Stimulated activated CD4-positive, alpha-beta T cell treated with anti-CD3 and anti-CD28 coated beads, Interleukin-12 subunit alpha, Interleukin-12 subunit beta, amount 100 ng/mL, for 4 hours (primary cell): ENCODE results near the gene PEX14.
"Not testable (repeated sequence)": the region's sequence is repeated elsewhere in the genome, so short reads cannot be mapped to it uniquely, and the experiment has no call there.

Experiments used
- DNase-seq: peaks from one replicate; pipeline ENCODE4 v3.0.0-alpha.2; 2020

PEX14 gene

GRCh38 chr1:10495952-10496351 lies 21.2 kb downstream of the PEX14 start:
- no peak for DNase-seq

- no peak for DNase-seq
These were observed 22.4 kb downstream of the PEX14 start for GRCh38 chr1:10497109-10497508.

- no peak for DNase-seq
These were observed 23.5 kb downstream of the PEX14 start for GRCh38 chr1:10498231-10498630.

GRCh38 chr1:10502206-10502605 lies 27.5 kb downstream of the PEX14 start:
- DNase-seq: no peak

- no peak for DNase-seq
These were observed 29.5 kb downstream of the PEX14 start for GRCh38 chr1:10504249-10504648.

GRCh38 chr1:10506046-10506676 lies 31.4 kb downstream of the PEX14 start:
- not testable (repeated sequence) for DNase-seq

GRCh38 chr1:10506677-10507047 lies 31.9 kb downstream of the PEX14 start:
- no peak for DNase-seq

GRCh38 chr1:10507111-10507879 lies 32.5 kb downstream of the PEX14 start:
- peak; percentile 34 for DNase-seq

GRCh38 chr1:10508511-10508951 lies 33.8 kb downstream of the PEX14 start:
- no peak for DNase-seq

GRCh38 chr1:10509809-10510509 lies 35.2 kb downstream of the PEX14 start:
- no peak for DNase-seq

GRCh38 chr1:10510520-10511493 lies 36.1 kb downstream of the PEX14 start:
- DNase-seq: peak; percentile 64

- DNase-seq: no peak
These were observed 36.7 kb downstream of the PEX14 start for GRCh38 chr1:10511494-10511885.

- no peak for DNase-seq
These were observed 38.4 kb downstream of the PEX14 start for GRCh38 chr1:10513199-10513598.

- DNase-seq: no peak
These were observed 39.9 kb downstream of the PEX14 start for GRCh38 chr1:10514490-10515235.

- DNase-seq: no peak
These were observed 40.7 kb downstream of the PEX14 start for GRCh38 chr1:10515301-10515975.

- no peak for DNase-seq
These were observed 41.4 kb downstream of the PEX14 start for GRCh38 chr1:10515976-10516750.

- DNase-seq: no peak
These were observed 42.4 kb downstream of the PEX14 start for GRCh38 chr1:10516925-10517676.

- no peak for DNase-seq
These were observed 42.9 kb downstream of the PEX14 start for GRCh38 chr1:10517677-10517982.

GRCh38 chr1:10519016-10519417 lies 44.3 kb downstream of the PEX14 start:
- no peak for DNase-seq

- no peak for DNase-seq
These were observed 45.7 kb downstream of the PEX14 start for GRCh38 chr1:10520497-10520896.
